SHP77 (cell line): ENCODE measurements around the gene CDKAL1.

Experiments used
- DNase-seq, 2 experiments: peaks; one replicate each; lab custom pipeline; 2025; lab: John Stamatoyannopoulos, UW

The CDKAL1 gene

DNA sequence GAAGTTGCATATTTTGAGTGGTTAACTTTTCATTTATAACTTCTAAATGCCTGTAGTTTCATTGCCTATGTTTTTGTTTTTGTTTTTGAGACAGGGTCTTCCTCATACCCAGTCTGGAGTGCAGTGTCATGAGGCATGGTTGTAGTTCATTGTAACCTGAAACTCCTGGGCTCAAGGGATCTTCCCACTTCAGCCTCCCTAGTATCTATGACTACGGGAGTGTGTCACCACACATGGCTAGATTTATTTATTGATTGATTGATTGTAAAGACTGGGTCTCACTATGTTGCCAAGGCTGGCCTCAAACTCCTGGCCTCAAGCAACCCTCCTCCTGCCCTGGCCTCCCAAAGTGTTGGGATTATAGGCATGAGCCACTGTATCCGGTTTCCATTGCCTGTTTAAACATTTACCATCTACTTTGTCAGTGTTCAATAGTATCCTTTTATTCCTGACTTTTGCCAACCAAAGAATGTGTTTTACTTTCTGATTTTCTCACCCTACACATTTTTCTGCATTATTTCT, 144.6 kb downstream of the CDKAL1 start:
- DNase-seq, result peak in 1 of 2 experiments; percentile 23

DNA sequence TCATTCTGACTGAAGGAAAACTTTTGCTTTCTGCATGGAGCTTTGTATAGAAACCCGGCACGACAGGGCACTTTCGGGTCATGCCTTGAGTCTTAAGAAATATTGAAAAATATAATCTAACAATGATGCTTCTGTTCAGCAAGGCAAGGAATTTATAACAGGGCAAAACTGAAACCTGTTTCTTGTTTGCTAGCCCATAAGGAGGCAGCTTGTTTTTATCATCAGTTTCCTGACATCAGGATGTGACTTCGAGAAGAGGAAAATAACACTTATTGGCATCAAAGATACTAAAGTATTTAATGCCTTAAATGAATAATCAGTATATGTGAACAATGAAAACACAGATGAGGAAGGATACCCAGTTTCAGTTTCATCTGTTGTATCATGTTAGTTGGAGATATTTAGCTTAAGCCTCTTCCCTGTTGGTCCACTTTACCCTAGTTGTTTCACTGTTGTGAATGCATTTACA, 146.5 kb downstream of the CDKAL1 start:
- DNase-seq, result no peak

DNA sequence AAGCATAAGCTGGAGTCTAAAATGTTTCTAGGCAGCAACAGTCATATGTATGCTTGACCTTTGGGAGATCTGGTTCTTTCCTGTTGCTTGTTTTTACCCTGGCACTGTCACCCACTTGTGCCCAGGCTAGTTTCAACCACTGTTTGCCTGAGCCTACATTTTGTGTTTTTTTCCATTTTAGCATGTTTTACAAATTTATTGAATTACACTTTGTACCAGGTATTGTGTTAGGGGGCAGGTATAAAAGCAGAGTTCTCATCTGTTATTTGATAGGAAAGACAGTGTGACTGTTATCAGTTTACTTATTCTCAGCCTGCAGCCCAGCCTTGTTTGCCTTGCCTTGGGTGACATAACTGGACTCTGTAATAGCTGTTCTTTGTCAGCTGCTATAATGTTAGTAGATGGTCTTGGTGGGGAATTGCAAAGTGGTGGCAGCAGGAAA, 147.0 kb downstream of the CDKAL1 start:
- no peak for DNase-seq

DNA sequence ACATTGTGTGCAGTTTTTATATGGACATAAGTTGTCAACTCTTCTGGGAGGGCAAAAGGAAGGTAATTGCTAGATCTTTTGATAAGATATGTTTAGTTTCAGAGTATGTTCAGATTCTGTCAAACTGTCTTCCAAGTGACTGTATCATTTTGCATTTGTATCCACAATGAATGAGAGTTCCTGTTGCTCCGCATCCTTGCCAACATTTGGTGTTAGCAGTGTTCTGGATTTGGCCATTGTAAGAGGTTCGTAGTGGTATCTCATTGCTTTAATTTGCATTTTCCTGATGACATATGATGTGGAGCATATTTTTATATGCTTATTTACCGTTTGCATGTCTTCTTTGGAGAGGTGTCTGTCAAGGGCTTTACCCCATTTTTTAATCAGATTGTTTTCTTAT, 150.2 kb downstream of the CDKAL1 start:
- no peak for DNase-seq

DNA sequence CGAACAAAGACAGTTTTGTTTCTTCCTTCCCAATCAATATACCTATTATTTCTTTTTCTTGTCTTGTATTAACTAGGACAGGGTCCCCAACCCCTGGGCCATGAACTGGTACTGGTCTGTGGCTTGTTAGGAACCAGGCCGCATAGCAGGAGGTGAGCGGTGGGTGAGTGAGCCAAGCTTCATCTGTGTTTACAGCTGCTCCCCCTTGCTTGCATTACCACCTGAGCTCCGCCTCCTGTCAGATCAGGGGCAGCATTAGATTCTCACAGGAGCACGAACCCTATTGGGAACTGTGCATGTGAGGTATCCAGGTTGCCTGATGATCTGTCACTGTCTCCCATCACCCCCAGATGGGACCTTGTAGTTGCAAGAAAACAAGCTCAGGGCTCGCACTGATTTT, 151.9 kb downstream of the CDKAL1 start:
- DNase-seq, result peak; percentile 27 to 44

DNA sequence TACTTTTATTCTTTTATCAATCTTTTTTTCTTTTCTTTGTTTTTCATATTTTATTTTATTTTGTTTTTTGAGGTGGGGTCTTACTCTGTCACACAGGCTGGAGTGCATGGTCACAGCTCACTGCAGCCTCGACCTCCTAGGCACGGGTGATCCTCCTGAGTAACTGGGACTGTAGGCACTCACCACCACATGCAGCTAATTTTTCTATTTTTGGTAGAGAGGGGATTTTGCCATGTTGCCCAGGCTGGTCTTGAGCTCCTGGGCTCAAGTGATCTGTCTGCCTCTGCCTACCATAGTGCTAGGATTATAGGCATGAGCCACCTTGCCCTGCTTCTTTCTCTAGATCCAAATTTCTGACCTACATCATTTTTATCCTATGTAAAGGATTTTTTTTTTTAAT, 153.2 kb downstream of the CDKAL1 start:
- DNase-seq, result no peak

DNA sequence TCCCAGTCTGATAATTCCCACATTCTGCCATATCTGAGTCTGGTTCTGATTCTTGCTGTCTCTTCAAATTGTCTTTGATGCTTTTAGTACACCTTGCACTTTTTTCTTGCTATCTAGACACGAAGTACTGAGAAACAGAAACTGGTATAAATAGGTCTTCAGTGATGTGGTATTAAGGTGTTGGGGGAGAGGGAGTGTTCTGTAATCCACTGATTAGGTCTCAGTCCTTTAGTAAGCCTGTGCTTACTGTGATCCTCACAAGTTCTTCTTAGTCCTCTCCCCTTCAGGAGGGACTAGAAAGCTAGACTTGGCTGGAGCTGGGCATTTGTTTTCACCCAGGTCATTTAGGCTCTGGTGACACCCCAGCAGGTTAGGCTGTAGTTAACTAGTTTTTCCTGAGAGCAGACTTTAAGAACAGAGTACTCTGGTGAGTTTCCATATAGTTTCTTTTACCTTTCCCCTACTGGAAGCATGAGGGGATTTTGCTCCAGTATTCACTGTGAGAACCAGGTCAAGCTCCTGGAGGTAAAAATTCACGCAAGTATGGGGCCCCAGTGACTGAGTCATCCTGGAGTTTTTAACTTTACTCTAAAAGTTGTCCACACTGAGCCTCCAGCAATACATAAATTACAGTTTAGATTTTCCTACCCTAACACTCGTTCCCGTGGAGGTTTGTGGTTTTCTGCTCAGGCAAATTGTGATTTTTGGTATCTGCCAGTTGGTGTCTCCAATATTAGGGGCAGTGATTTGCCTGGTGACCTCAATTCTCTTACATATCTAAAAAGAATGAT, 154.6 kb downstream of the CDKAL1 start:
- no peak for DNase-seq

DNA sequence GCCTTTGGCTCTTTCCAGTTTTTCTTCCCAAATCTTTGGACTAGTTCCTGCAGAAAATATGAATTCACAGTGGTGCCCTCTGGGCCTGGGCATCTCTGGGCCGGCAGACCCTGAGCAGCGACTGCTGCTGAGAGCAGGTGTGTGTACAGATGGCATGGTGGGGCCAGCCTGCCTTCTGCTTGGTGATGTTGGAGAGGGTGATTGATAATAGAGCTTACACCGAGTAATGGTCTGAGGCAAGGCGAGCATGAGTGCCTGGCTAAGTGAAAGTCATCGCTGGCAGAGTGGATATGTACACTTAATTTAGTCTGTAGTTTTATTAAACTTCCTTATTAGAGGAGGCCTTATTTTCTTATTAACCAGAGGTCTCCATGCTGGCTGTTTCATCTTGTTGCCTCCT, 156.9 kb downstream of the CDKAL1 start:
- peak; percentile 67 to 79 for DNase-seq

DNA sequence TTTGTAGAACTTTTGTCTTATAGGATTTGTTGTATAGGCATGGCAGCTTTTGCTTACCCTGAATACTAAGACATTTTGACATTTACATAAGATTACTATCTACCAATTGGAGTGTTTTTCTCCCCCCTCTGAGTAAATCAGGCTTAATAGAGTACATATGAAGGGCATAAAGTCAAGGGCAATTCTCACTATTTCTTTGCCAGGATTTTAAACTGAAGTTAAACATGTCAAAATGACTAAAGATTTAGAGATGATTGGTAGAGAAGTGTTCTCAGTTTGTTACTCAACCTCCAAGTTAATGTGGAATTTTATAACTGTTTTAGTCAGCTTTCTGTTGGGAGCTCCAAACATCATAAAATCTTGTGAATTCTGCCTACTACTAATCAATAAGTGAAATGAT, 157.8 kb downstream of the CDKAL1 start:
- DNase-seq, result no peak

DNA sequence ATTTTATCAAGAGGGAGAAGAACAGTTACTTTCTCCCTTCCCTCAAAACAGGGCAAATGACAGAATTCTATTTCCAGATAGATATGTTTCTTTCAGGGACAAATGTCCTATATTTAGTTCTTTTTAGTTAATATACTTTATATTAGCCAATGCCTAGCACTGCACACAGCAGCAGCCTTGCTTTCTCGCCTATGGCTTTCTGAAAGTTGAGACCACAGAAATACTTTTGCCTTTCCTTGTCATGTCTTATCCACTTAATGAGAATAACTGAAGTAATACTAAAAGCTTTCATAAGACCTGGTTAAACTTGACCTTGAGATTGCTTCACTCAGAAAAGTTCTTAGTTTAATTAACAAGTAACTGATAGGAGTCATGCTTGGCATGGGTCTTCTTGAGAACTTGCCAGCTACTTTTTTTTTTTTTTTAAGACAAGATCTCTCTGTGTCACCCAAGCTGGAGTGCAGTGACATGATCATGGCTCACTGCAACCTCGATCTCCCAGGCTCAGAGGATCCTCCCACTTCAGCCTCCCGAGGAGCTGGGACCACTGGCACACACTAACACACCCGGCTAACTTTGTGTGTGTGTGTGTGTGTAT, 159.3 kb downstream of the CDKAL1 start:
- DNase-seq, result no peak

DNA sequence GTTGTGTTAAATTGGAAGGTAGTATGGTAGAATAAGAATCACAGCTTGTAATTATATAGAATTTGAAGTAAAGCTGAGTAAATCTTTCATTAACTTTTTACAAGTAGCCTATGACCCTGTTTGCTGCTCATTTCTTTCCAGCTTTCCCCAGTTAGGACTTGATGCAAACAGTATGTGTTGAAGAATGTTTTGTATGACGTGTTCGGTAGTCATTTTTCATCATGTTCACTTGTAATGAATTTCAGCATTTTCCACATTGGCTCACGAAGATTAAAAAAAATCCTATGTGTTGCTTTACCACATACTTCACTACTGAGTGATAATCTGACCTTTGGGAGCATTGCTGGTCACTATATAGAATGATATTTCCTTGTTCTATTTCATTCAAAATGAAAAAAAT, 162.4 kb downstream of the CDKAL1 start:
- DNase-seq, result no peak

DNA sequence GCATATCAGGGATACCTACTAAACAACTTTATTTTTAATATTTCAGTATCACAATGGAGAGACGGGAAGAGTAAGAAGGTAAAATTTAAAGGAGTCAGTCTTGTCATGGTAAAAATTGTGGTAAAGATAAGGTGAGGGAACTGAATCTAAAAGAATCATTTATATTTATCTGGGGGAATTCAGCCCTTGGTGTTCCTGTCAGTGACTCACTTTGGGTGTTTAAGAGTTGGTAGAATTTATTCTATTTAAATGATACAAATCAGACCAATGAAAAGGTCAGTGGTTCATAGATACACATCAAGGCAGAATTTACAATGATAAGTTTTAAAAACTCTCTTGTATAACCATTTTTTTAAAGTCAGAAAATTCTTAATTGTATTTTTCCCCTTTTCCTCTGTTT, 164.4 kb downstream of the CDKAL1 start:
- no peak for DNase-seq

DNA sequence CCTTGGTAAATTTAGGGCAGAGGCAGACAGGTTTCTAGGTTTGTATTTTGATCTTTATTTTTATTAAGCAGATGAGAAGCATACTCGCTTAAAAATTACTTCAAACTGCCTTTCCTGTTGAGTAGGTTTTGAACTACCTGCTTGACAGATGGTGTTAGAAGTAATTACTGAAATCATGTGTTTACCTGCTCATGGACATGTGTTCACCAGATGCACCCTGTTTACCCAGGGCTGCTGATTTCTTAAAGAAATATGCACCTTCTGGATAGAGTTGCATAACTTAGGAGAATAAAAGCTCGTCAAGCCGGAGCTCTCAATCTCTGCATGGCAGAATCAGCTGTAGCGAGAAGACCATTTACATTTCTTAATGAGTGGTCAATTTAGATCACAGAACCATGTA, 165.1 kb downstream of the CDKAL1 start:
- DNase-seq, result peak in 1 of 2 experiments; percentile 23

DNA sequence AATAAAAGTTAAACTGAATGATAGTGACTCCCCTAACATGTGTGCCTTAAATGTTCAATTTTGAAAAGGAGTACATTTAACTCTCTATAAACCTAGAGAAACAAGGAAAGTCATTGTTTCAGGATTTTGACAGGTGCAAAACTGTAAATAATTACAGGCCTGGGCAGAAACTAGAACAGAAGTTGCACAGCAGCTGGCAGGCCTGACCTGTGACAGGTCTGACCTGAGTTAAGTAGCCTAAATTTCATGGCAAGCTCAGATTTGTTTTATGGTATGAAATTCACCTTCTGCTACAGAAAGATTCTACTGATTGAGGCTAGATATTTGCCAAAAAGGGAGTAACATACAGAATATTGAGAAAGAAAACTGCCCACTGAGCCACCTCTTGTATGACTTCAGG, 166.1 kb downstream of the CDKAL1 start:
- peak; percentile 15 to 28 for DNase-seq

DNA sequence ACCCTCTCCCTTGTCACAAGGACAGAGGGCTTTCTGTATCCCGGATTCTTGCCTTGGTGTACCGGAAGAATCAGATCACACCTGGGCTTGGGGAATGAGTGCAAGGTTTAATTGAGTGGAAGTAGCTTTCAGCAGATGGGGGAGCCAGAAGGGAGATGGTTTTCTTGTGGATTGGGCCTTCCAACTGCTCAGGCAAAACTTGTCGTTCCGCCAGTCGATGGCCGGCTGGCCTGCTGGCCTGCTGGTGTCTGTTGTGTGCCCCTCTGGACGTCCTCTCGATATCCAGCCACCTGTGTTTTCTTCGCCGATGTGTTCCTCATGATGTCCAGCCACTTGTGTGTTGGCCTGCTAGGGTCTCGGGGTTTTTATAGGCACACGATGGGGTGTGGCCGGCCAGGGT, 168.1 kb downstream of the CDKAL1 start:
- no peak for DNase-seq

DNA sequence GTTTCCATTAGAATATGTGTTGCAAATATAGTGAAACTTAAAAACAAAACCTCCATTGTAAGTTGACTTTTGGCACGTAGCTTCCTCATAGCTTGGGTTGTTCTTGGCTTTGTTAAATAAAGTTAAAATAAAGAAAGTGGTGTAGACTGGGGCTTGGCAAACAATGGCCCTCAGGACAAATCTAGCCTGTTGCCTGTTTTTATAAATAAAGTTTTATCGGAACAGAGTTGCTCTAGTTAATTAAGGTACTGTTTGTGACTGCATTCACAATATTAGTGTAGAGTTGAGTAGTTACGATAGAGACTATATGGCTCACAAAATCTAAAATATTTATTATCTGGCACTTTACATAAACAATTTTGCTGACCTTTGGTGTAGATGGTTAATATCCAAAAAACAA, 168.8 kb downstream of the CDKAL1 start:
- no peak for DNase-seq

DNA sequence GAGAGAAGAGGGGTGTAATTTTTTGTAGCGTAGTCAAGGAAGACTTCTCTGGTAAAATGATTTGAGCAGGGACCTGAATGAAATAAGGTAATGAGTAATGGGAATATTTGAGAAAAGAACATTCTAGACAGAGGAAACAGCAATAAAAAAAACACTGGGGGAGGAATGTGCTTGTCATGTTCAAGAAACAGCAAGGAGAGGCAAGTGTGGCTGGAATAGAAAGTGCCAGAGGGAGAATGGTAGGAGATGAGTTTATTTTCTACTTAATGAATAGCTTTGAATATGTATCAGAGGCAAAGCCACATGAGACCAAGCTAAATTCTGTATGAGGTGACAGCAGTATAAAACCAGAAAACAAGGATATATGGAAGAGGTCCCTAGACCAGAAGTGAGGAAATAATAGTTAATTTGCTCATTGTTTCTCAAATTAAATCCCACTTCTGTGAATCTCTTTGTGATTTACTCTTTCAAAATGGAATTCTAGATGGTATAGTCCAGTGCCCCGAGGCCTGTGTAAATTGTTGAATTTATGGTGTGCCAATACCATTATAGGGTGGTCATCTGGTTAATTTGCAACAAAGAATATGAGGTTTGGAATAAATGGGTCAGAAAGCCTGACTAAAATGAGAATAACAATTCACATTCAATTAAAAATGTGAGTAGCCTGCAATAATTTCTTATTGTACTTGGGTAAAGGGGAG, 170.2 kb downstream of the CDKAL1 start:
- no peak for DNase-seq

DNA sequence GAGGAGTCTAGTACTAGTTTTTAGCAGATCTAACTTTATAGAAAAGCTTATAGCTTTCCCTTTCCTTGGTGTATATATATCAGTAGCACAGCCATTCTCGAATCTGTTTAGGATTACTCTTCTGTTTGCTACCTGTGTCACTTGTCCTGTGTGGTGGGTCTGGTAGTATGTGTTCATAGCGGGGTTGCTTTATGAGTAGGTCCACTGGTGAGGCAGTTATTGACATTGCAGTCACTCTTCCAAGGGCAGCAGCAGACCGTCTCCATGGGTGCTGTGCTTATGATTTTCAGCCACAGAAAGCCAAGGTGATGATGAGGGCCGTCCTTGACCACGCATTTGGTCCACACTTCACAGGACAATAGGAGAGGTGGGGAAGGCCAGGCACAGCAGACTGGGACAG, 171.5 kb downstream of the CDKAL1 start:
- DNase-seq, result peak; percentile 54 to 66

DNA sequence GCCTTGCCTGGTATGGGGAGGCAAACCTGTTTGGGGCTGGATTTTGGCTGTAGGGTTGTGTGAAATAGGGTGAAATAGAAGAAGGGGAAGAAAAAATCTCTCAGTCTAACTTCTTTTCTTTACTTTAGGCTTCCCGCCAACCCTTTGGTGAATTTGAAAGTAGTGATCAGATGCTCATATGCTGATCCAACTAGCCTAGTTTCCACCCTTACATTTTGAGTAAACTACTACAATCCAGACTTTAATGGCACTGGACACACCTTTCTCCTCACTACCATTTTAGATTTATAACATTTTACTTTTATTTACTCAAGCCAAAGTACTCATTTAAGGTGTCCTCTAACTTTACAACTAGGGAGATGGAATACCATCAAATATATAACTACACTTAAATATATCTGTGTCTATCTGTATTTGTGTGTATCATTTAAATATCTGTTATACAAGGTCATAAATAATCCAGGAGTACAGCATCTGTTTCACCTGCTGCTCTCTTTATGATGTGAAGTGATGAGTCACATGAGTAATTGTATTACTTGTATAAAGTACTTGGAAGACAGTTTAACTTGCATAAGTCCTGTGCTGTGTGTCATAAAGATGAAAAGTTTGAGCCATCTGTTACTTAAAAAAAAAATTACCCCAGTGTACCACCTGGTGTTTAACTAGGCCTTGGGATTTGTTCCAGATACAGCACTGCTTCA, 172.1 kb downstream of the CDKAL1 start:
- peak; percentile 64 to 67 for DNase-seq

DNA sequence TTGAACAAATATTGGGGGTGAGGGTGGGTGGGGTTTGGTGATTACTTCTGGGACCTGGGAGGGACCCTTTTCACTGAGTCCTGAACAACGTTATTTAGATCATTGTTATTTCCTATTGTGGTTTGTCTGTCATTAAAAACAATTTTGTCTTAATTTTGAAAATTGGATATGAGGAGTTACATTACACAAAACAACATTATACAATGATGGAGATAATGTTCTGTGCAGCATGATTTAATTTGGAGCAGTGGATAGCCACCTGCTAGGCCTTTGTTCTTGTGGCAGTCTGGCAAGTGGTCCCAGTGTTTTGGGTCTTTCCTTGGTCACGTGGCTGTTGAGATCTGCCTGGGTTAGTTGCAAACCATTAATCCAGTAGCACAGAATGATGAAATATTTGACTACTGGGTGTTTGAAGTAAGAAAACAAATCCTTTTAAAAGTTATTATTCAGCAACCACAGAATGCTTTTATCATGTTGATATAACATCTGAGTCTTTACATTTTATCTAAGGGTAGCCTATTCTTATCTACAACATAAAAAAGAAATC, 172.8 kb downstream of the CDKAL1 start:
- peak; percentile 61 to 62 for DNase-seq

DNA sequence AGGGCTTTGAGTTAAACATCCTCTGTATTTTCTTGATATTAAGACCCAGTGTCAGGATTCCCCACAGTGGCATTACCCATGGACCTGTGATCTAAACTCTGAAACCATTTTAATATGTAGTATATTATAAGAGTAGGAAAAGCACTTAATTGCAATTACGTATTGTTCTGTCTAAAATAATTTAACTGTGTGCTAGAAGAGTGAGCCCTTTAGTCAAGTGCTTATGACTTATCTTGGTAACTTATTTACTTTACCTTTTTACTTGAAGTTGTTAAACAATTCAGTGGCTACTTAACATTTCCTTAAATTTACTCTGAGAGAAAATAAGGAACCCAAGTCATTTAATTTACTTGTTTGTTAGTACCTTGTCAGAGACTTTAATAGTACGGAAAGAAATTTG, 173.6 kb downstream of the CDKAL1 start:
- DNase-seq, result no peak
